HG03135 (cell line): ENCODE data around the gene FOS.
A peak's percentile ranks its signal among the peaks of the same experiment; 100 is the strongest.

Source experiments
- ATAC-seq: cut with Tn5 transposase; IDR thresholded peaks from one replicate; pipeline ENCODE4 v1.9.1; 2021; ENCODE audit warnings: mild to moderate bottlenecking, moderate library complexity; ENCODE audit not compliant: unreplicated experiment

FOS gene

DNA sequence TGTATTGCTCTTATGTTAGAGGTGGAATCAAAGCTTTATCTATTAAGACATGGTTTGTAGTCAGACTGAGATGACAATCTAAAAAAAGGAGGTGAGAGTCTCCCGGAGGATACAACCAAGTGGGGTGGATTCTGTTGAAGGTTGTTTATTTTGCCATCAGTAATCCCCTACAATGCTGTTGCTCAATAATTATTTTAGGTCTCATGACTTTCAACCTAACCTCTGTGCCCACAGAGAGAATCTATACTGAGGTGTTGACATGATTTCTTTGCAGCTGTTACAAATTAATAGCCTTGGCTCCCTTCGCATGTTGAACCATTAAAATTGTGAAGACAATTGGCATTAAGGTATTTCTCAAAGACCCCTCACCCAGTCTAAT lies 28.7 kb upstream of the FOS start:
- ATAC-seq, result peak; percentile 24

DNA sequence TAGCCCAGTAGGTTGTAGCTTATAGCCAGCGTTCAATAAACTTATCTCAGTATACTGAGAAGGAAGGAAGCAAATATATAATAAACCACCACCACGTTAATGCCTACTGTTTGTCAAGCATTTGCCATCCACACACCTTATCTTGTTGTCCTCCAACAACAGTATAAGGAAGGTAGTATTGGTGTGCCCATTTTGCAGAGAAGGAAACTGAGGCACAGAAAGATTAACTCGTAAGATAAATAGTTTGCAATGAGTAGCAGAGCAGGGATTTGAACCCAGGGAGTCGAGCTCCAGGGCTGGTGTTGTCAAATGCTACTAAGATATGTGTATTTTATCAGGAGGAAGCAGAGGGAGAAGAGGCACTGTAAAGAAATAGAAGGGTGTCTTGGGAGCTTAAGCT lies 27.8 kb upstream of the FOS start:
- no peak for ATAC-seq

DNA sequence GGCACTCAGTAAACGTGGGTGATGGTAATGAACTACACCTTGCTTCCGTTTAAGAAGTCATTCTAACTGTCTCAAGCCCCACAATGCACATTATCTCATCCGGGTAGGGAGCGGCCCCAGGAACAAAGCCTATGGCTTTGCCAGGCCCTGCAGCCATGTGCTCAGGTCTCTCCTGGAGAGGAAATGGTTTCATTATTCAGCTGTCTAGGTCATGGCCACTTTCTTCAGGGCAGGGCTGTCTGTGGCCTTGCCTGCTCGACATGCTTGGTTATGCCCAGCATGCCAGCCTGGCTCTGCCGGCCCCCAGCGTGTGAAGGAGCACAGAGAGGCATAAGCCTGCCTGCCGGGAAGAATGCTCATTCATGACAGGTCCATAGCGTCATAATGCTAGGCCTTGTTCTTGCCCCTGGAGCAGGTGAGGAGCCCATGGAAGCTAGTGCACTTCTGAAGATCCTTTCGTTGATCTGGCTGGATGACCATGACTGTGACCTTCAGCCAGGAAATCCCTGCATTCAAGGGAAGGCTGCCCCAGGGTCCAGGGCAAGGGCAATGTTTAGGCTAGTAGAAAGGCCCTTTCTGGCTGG lies 26.3 kb upstream of the FOS start:
- ATAC-seq, result no peak

DNA sequence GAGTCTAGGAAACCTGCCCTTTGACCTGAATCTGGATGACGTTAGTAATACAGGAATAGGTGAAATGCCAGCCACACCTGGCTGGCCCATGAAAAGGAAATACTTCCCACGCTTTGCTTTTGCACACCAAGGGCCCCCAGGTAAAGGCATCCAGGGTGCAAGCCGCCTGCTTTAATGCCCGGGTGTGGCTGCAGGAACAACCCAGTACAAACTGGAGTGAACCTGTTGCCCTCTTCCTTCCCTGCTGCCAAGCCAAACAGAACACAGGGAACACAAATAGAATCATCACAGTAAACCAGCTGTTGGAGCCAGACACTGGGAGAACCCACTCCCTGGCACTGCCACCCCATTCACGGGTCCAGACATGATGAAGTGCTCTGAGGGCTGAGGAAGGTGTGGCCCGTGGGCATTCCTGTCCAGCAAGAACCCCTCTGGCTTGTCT lies 24.2 kb upstream of the FOS start:
- no peak for ATAC-seq

DNA sequence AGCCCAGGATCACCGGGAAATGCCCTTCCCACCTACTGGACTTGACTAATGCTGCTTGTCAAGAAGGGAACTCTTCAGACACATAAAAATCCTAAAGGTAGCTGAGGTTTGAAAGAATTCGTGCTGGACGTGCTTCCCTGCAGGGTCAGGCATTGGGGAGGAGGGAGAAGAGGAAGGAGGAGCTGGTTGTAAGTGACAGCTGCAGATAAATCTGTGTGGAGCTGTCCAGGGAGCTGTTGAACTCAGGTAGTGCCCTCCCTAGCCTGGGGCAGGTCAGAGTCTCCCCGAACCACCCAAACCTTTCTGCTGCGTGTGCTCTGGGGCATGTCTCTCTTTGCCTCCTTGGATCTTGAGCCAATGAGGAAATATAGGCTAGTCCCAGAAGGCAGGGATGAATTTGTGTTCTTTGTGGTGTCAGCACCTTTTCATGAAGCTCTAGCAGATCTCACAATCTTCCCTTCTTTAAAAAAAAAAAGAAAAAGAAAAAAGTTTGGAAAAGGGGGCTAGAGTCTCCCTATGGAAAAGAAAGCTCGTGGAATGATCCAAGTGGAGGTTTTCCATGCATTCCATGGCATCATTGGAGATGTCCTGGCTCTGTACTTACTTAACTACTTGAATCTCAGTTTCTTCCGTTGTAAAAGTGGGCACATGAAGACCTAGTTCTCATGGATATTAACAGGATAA lies 23.6 kb upstream of the FOS start:
- ATAC-seq, result no peak

DNA sequence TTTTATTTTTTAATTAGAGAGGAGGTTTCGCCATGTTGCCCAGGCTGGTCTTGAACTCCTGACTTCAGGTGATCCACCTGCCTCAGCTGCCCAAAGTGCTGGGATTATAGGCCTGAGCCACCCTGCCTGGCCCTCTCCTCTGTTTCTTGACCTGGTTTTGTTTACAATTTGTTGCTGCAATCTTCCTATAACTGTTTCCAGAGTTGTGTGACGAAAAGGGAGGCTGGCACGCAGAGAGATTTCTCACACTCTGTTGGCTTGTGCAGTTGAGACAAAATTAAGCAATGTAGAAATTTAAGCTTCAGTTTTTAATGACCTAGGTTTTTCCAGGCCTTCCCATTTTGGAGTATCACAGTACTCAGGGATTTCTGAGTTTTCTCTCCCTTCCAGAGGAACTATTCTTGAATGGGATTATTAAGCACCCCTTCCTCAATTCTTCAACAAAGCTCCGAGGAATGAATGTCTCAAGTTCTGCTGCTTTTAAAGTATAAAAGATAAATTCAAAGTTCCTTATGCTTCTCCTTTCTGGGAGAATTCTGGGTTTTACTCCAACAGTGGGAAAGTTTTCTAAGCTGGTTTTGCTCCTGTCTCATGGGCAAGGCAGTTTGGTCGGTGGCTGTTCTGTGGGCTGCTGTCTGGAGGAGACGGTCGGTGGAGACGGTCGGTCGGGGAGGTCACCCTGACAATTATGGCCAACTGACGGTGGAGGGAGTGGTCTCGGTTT lies 20.4 kb upstream of the FOS start:
- ATAC-seq, result no peak

DNA sequence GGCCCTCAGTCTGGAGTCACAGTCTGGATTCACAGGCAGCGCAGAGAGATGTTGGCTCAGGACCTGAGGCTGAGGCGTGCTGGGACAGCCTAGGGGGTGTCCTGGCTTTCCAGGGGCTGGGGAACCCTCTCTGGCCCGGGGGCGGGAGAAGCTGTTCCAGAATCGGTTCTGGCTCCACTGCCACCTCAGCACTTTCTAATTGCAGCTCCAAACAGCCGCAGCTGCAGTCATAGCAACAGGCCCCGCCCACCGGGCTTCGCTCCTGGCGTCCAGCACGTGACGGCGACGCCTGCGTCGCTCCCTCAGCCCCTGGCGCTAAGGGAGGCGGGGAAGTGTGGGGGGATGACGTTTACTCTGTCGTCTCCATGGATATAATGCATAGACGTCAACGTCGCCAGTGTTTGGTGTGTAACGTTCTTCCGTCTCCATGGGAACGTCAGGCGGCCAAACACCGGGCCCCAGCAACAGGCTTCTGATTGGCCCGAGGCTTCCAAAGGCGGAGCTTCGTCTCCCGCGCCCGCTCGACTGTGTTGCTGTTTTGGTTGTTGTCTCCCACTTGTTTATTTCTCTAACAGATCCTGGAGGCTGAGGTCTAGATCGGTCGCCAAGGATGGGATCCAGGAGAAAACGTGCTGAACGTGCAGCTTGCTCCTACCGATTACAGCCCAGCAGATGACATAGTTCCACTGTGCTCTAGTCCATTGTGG lies 19.7 kb upstream of the FOS start:
- peak; percentile 93 for ATAC-seq

DNA sequence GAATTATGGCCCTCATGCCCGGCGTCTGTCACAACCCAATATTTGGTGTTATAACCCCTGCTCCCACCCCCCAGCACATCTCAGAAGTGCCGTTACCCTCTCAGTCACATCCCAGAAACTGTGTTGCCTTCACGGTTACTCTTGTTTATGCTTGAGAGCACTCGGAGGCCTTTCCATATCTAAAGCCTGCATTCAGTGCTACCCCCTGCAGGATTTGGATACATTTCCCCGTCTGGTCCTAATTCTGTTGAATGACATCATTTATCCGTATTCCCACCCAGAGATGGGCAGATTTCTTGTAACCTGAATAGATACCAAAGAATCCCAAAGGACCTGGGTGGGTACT lies 19.1 kb upstream of the FOS start:
- ATAC-seq, result no peak

DNA sequence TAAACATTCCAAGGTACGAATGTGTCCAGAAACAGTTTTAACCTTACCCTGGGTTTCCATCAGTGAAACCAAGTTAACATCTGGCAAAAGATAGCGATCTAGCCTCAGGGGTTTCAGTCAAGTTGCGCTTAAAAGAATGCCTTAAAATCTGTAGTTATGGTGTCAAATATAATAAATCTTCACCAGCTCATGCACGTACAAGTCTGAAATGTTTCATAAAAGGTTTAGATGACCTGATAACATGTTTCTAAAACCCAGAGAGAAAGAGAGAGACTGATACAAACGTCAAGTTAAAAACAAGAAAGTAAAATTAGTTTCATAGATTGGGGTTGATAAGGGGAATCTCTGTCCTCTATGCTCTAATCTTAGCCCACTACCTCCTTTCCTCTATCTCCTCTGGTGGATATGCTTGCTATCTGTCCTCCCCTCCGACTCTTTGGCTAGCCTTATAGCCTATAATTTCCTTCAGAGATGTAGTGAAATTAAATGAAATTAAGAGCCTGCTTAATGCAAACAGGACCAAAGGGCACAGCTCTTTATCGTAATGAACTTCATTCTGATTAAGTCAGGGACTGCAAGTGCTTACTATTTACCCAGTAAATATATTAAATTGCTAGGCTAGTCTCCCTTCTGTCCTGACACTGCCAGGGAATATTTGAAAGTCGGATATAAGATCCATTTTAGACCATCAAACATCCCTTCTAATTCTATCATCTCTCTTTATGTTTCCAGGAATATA lies 18.4 kb upstream of the FOS start:
- no peak for ATAC-seq

DNA sequence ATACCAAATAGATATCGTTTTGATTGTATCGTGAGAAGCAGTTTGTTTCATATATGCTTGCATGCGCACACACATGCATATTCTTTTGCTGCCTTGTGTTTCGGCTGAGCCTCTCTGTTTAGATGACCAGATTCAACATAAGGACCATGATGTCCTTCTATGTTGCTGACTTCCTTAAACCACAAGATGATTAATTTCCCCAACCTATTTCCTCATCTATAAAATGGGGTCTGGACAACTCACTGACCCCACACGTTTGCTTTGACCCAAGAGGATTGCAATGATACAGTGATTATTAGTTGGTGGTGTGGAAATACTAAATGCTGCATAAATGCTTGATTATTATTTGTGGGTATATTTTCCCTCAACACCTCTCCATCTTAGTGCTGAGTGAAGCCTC lies 16.8 kb upstream of the FOS start:
- no peak for ATAC-seq

DNA sequence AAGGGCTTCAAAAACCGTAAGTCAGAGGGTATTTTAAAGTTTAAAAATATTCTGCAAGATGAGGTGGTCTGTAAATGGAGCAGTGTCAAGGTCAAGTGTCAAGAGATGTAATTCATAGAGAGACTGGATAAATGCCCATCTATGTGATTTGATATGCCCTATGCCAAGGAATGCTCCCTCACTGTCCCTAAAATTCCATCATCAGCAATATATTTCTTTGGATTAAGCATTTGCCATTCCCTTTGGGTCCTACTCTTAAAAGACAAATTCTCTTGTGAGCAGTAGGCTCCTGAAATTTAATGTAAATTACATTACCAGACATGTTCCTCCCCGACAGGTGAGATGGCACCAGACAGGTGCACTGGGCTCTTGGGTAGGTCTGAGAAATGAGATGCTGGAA lies 16.0 kb upstream of the FOS start:
- no peak for ATAC-seq

DNA sequence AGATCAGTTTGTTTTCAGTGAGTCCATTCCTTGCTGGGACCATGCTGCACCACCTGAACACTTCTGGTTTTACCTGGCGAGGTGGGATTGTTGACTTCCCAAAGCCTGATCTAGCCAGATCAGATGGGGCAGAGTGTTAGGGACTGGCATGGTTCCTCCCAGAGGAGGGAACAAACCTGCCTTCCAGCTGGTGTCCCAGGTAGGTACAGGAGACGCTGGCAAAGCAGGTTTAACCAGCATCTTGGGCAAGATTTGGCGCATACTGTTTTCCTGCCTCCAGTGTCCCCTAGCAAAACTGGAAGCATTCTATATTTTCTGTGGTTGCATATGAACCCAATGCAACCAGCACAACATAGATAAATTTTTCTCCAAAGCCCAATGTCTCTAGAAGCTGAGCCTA lies 14.6 kb upstream of the FOS start:
- no peak for ATAC-seq

DNA sequence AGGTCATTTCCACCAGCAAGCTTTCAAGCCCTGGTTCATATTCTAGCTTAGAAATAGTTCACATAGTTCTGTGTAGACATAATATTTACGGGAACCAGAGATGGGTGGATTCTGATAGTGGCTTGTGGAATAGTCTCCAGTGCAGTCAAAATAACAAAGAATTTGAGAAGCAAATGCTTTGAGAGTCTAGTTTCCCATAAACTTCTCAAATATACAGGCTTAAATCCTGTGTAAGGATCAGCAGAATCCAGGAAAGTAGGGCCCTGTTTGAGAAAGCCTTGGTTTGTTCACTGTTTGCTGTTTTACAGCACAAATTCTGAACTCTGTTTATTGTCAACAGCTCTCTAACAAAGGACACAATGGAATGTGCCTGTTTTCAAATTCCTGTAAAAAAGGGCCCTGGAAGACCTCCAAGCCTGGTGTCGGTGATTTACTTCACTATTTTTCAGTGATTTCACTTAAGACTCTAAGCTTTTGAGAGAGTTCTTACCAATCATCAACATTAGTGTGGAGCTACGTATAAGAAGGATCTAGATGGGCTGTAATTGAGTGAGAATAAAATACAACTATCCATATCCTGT lies 11.4 kb upstream of the FOS start:
- no peak for ATAC-seq

DNA sequence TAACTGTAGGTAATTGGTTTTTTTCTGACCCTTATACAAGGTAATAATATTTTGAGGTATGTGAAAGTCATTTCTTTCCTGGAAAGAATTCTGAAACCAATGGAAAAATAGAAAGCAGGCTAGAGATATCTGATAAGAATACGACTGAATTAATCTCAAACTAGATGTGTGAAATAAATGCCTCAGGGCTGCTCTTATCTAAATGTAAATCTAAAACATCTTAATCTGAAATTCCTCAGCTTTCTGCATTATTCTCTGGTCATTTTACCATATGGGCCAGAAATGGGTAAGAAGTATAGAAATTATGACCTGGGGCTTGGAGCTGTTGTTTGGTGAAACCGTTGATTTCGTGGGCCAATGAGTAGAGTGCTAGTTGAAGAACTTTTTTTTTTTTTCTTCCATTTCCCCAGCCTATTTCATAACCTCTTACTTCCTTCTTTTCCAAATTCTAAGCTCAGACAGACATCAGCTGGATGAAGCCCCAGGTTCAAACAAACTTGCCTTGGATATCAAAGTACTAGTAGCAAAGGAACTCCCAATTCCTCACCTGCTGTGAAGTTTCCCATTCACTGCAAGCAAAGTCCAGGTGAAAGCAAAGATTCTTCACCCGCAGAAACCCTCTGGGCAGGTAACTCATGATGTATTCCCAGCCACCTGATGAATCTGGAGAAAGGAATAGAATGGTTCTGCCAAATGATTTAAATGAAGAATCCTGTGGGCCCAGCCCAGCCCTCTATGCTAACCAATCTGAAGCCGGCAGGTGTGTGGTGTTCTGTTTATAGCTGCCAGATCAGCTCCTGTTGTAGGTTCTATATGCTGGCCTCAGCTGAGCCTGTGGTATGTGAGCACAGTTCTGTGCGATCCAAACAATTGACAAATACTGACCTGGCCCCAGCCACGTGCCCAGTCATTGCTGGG lies 9.7 kb upstream of the FOS start:
- no peak for ATAC-seq

DNA sequence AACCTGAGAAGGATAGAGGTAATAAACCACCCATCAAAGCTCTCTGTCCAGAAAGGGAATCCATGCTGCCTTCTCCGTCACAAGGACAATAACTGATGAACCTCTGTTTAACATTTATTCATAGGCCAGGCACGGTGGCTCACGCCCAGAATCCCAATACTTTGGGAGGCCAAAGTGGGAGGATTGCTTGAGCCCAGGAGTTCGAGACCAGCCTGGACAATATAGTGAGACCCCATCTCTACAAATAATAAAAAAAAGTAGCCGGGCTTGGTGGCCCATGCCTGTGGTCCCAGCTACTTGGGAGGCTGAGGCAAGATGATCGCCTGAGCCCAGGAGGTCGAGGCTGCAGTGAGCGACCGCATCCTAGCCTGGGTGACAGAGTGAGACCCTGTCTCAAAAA lies 7.1 kb upstream of the FOS start:
- no peak for ATAC-seq

DNA sequence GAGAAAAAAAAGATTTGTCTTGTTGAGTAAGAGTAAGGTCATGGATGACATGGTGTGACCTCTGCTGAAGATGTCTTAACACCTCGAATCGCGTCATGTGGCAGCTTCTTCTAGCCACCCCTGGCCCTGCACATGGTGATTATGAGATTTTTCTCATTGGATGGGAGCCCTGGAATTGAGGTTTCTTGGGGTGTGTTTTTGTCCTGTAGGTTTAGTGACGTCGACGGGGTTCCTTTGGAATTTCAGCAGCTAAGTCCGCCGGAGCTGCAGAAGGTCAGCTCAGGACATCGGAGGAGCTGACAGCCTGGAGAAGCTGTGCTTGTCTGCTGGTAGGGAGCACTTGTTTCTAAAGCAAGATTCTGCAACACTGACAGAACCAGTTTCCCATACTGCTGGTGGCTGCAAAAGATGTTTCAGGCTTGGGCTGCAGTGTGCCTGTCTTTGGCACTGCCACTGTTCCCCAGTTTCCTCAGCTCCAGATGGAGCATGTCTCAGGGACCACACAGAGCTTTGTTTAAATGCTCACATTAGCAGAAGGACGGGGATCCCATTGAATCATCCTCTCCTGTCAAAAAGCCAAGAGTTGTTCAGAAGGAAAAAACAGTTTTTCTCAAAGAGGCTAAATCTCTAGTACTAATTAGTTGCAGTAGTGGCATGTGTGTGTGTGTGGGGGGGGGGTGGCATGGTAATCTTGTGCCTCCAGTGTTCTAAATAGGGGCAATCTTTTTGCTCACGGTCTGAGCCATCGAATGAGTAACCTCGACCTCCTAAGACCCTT lies 5.2 kb upstream of the FOS start:
- ATAC-seq, result no peak

DNA sequence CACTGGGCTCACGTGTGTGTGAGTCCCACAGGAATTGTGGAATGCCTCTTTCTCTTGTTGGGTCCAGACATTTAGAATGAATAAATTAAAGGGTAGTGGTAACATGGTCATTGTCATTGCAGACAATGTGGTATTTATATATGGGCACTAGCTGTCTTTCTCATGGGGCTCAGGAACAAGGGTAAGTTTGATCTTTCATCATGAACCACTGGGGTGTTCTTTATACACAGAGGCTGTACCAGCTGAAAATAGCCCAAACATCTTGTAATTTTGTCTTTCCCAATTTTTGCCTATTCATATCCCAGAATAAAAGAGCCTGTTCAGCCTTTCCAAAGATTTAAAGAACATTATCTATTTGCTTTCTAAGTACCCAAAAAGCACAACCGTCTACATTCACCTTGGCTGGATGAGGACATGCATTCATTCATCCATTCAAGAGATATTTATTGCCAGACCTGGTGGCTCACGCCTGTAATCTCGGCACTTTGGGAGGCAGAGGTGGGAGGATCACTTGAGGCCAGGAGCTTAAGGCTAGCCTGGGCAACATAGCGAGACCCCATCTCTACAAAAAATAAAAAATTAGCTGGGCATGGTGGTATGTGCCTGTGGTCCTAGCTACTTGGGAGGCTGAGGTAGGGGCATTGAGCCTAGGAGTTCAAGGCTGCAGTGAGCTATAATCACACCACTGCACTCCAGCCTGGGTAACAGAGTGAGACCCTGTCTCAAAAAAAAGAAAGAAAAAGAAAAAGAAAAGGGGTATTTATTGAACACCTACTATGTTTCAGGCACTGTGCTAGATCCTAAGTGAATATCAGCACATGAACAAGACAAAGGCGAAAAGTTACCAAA lies 4.4 kb upstream of the FOS start:
- no peak for ATAC-seq

DNA sequence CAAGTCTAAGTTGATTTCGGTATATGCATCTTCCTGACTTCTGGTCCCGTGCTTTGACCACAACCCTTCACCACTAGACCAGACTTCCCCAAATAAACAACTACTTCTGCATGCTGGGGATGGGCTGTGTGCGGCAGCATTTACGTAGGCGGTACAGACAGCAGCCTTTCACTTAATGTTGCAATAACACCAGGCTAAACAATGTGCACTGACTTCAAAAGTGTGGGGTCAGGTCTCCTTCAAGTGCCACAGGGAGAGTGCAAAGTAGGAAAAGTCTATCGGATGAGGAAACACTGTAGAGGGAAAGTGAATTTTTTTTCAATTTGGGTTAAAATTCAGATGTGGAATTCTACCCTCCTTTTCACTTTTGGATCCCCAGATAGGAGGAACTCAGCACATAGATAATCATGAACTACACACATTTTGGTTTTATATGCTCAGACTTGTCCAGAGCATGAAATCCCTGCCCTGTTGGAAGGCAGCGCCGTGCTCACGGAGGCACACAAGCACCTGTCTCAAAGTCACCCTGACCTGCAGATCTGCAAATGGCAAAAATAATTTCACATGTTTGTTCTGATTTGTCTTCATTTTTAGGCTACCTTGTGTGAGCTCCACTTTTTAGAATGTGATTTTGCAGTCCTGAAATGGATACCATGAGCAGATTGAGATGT lies 3.6 kb upstream of the FOS start:
- no peak for ATAC-seq
